ENCODE results near the gene CYS1.

GRCh38 chr2:10125842-10126631 is 45.8 kb upstream of the CYS1 start:
- TF ChIP-seq CTCF (IDR thresholded peaks at IDR 0.05; ENCODE audit: insufficient read depth, low read length, poor library complexity, severe bottlenecking) (no peak), EZH2phosphoT487 (conservative IDR thresholded peaks at IDR 0.05; ENCODE audit: low read length) (no peak)
